HCT116 (cell line): ENCODE data around the gene CCDC86. TPM values are rescaled to one million over a fixed set of nuclear protein-coding genes. Genes with fewer than 3 reads are reported as not detected.

Experiments used
- ATAC-seq: fragments of 200-7000 bp; cut with Tn5 transposase; 2 replicates; pipeline ENCODE4 v1.9.1; 2020; ENCODE audit warnings: mild to moderate bottlenecking, moderate library complexity
- BruUV-seq: library from RNA; stranded (reverse); fragments of 400-500 nt; replicated peaks from 2 replicates; lab custom pipeline; 2021; lab: Mats Ljungman, UMichigan
- CTCF ChIA-PET: fragments of 300-600 bp; sonication (Branson Sonifier 250); formaldehyde crosslinking; loops from one replicate; lab custom pipeline; 2021; ENCODE audit warnings: antibody characterized with exemption; lab: Charles Lee
- POLR2A ChIA-PET: fragments of 300-600, 350-600 bp; sonication (Branson Sonifier 250); formaldehyde crosslinking; loops from one replicate; lab custom pipeline; 2021; ENCODE audit warnings: antibody characterized with exemption; lab: Charles Lee
- RAD21 ChIA-PET, 2 experiments: fragments of 300-600 bp; sonication (Branson Sonifier 250); formaldehyde crosslinking; loops; one replicate each; lab custom pipeline; 2023; ENCODE audit warnings: low total read pairs in 2 of 2; ENCODE audit not compliant: uncharacterized antibody in 2 of 2, unreplicated experiment in 2 of 2, low non-redundant PET in 1 of 2; lab: Charles Lee
- DNase-seq: peaks from one replicate; pipeline ENCODE4 v3.0.0-alpha.2; 2010; ENCODE audit warnings: low read depth, low spot score
- H2AFZ ChIP-seq: fragments of 200-600 bp; shearing (Covaris generic), sonication (generic); 2 replicates; pipeline ENCODE4 v1.6.1; 2017; ENCODE audit warnings: low read depth, mixed run types, mixed read lengths, antibody characterized with exemption, low read length; ENCODE audit not compliant: poor library complexity, severe bottlenecking
- H3K27ac ChIP-seq: 2 replicates; pipeline ENCODE4 v1.5.1; 2012; ENCODE audit warnings: low read depth, low read length
- H3K27me3 ChIP-seq: fragments of 200-600 bp; sonication (generic); 2 replicates; pipeline ENCODE4 v1.6.1; 2016; ENCODE audit warnings: mixed run types, low read length, mixed read lengths; ENCODE audit not compliant: insufficient read depth
- H3K36me3 ChIP-seq, 2 experiments: fragments of 200-500 bp in 1 of 2; fragments of 200-600 bp in 1 of 2; sonication (Bioruptor generic) in 1 of 2; sonication (generic) in 1 of 2; 2 replicates each; pipeline versions ENCODE4 v1.5.1 to v1.6.1; 2014 to 2016; ENCODE audit warnings: low read length in 2 of 2, inconsistent platforms in 1 of 2, mixed read lengths in 1 of 2, mixed run types in 1 of 2; ENCODE audit not compliant: insufficient read depth in 2 of 2, control insufficient read depth in 1 of 2
- H3K4me1 ChIP-seq, 2 experiments: fragments of 200-600 bp in 1 of 2; sonication (generic) in 1 of 2; 2 replicates each; pipeline versions ENCODE4 v1.5.1 to v1.6.1; 2012 to 2017; ENCODE audit warnings: low read length in 2 of 2, inconsistent platforms in 1 of 2, mild to moderate bottlenecking in 1 of 2, mixed read lengths in 1 of 2, mixed run types in 1 of 2, moderate library complexity in 1 of 2; ENCODE audit not compliant: insufficient read depth in 2 of 2, control insufficient read depth in 1 of 2
- H3K4me2 ChIP-seq: fragments of 200-600 bp; sonication (generic); 2 replicates; pipeline ENCODE4 v1.6.1; 2017; ENCODE audit warnings: mixed run types, low read length, mixed read lengths
- H3K4me3 ChIP-seq, 2 experiments: fragments of 200-600 bp in 1 of 2; sonication (generic) in 1 of 2; replicated peaks in 1 of 2; 2 replicates each; pipeline ENCODE4 v1.5.1; 2011 to 2016; ENCODE audit warnings: low read length in 2 of 2, control low read depth in 1 of 2, low read depth in 1 of 2, mild to moderate bottlenecking in 1 of 2, mixed read lengths in 1 of 2, mixed run types in 1 of 2
- H3K79me2 ChIP-seq: fragments of 200-600 bp; sonication (generic); 2 replicates; pipeline ENCODE4 v1.6.1; 2017; ENCODE audit warnings: mild to moderate bottlenecking, mixed run types, low read length, moderate library complexity, mixed read lengths; ENCODE audit not compliant: insufficient read depth
- H3K9ac ChIP-seq: fragments of 200-600 bp; sonication (generic); 2 replicates; pipeline ENCODE4 v1.6.1; 2016; ENCODE audit warnings: low read length, mixed read lengths
- H3K9me2 ChIP-seq: fragments of 200-600 bp; sonication (generic), shearing (Covaris generic); 2 replicates; pipeline ENCODE4 v1.6.1; 2017; ENCODE audit warnings: mixed run types, mild to moderate bottlenecking, moderate library complexity; ENCODE audit not compliant: insufficient read depth
- H3K9me3 ChIP-seq, 2 experiments: fragments of 200-500 bp in 1 of 2; fragments of 200-600 bp in 1 of 2; sonication (Bioruptor generic) in 1 of 2; sonication (generic) in 1 of 2; 2 replicates each; pipeline ENCODE4 v1.6.1; 2014 to 2017; ENCODE audit warnings: low read length in 2 of 2, mixed read lengths in 2 of 2, inconsistent platforms in 1 of 2, low read depth in 1 of 2, mild to moderate bottlenecking in 1 of 2, mixed run types in 1 of 2, moderate library complexity in 1 of 2; ENCODE audit not compliant: control insufficient read depth in 1 of 2, insufficient read depth in 1 of 2
- H4K20me1 ChIP-seq: fragments of 200-600 bp; sonication (generic), shearing (Covaris generic); 2 replicates; pipeline ENCODE4 v1.6.1; 2017; ENCODE audit warnings: mixed run types, mild to moderate bottlenecking, moderate library complexity; ENCODE audit not compliant: insufficient read depth
- CEBPB ChIP-seq: IDR thresholded peaks from 2 replicates; pipeline ENCODE4 v1.6.1; 2012; ENCODE audit warnings: low read depth
- EGR1 ChIP-seq: IDR thresholded peaks from 2 replicates; pipeline ENCODE4 v1.6.1; 2012; ENCODE audit warnings: low read depth
- ELF1 ChIP-seq: IDR thresholded peaks from 2 replicates; pipeline ENCODE4 v1.6.1; 2012; ENCODE audit warnings: low read depth, borderline replicate concordance
- EZH2 ChIP-seq: fragments of 200-600 bp; sonication (generic); IDR thresholded peaks from 2 replicates; pipeline ENCODE4 v1.6.1; 2017; ENCODE audit warnings: antibody characterized with exemption, mixed run types
- FOSL1 ChIP-seq: IDR thresholded peaks from 2 replicates; pipeline ENCODE4 v1.6.1; 2012; ENCODE audit warnings: low read depth
- JUND ChIP-seq: IDR thresholded peaks from 2 replicates; pipeline ENCODE4 v1.6.1; 2012
- POLR2A ChIP-seq: IDR thresholded peaks from 2 replicates; pipeline ENCODE4 v1.7.0; 2011; ENCODE audit warnings: borderline replicate concordance; ENCODE audit not compliant: insufficient read depth, insufficient read length; ENCODE audit errors: extremely low read depth
- SIN3A ChIP-seq: IDR thresholded peaks from 2 replicates; pipeline ENCODE4 v1.6.1; 2012; ENCODE audit warnings: low read depth
- TCF7L2 ChIP-seq: IDR thresholded peaks from 2 replicates; pipeline ENCODE4 v1.7.0; 2011; ENCODE audit warnings: borderline replicate concordance, inconsistent platforms; ENCODE audit not compliant: insufficient read depth, insufficient read length; ENCODE audit errors: extremely low read depth
- intact Hi-C: fragments of 100-400 bp; cut with micrococcal nuclease; formaldehyde crosslinking; loops from 2 replicates; pipeline ENCODE4 v1.10.0; 2022
- total RNA-seq: library from RNA; stranded (reverse); gene quantifications from one replicate; pipeline ENCODE4 v1.2.1, GENCODE V29; 2021; ENCODE audit not compliant: unreplicated experiment
- TF ChIP-seq, protein P1 (sequence below): IDR thresholded peaks from 2 replicates; pipeline ENCODE4 v1.6.1; 2012; ENCODE audit warnings: low read depth
- TF ChIP-seq, protein P2 (sequence below): IDR thresholded peaks from 2 replicates; pipeline ENCODE4 v1.6.1; 2012
- TF ChIP-seq, protein P3 (sequence below), 3 experiments: fragments of 200-600 bp in 1 of 3; sonication (generic) in 1 of 3; IDR thresholded peaks in 2 of 3; conservative IDR thresholded peaks in 1 of 3; 2 replicates each; pipeline ENCODE4 v1.5.1; 2012 to 2017; ENCODE audit warnings: low read depth in 2 of 3, low read length in 2 of 3, antibody characterized with exemption in 1 of 3, borderline replicate concordance in 1 of 3, control low read depth in 1 of 3, mild to moderate bottlenecking in 1 of 3, mixed read lengths in 1 of 3, mixed run types in 1 of 3, moderate library complexity in 1 of 3; ENCODE audit not compliant: insufficient read depth in 1 of 3
- TF ChIP-seq, protein P4 (sequence below): IDR thresholded peaks from 2 replicates; pipeline ENCODE4 v1.6.1; 2011; ENCODE audit warnings: mild to moderate bottlenecking, low read length, moderate library complexity; ENCODE audit not compliant: insufficient replicate concordance; ENCODE audit errors: extremely low read depth

Gene CCDC86
- total RNA-seq, 1 experiment from 2014 or later: 69.6 TPM

DNA sequence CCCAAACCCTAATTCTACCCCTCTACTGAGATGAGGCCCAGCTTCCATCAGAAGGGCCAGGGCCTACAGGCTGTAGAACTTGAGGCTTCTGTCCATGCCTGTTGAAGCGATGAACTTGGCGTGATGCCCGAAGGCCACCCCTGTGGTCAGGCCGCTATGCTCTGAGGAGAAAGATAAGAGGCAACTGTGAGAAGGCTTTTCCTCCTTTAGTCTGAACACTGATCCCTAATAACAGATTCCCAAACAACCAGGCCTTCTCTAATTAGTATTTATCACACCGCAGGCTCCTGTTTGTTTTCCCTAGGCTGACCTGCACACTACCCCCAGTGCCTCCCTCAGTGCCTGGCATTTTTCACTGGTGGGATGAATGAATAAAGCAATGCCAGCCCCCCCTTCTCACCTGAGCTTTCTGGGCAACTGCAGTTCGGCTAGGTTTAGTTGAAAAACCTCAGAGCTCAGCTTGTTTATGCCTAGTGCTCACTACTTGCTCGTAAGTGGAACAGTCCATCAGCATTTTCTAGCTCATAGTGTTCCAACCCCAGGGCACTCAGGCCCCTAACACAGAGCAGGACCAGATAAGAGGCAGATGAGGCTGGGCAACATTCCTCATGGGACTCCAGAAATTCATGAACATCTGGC is 49.3 kb downstream of the CCDC86 start:
- H4K20me1 ChIP-seq: no peaks in the 10 kb centered on the region
- no peak overlapping the region for H3K9ac ChIP-seq
- RAD21 ChIA-PET: no interaction called here
- no peaks in the 10 kb centered on the region for H3K9me3 ChIP-seq
- DNase-seq (no peak), ATAC-seq (no peak)
- POLR2A ChIA-PET: no interaction called here
- intact Hi-C loops: no loop called here
- no TSS peak for BruUV-seq
- H3K4me1 ChIP-seq: no peaks in the 10 kb centered on the region
- H3K27ac ChIP-seq: no peak overlapping the region
- H2AFZ ChIP-seq: no peak overlapping the region
- H3K4me2 ChIP-seq: no peak overlapping the region
- H3K9me2 ChIP-seq: no peaks in the 10 kb centered on the region
- no peaks in the 10 kb centered on the region for H3K27me3 ChIP-seq
- CTCF ChIA-PET: interaction anchor here (2.1 kb wide), 1 partner anchor 60 kb away, joined by 6 read pairs; no protein-coding TSS in a partner anchor
- no peaks in the 10 kb centered on the region for H3K79me2 ChIP-seq
- no peak for TF ChIP-seq SIN3A
- TF ChIP-seq TCF7L2: no peak
- TF ChIP-seq JUND: no peak
- TF ChIP-seq, protein P1, sequence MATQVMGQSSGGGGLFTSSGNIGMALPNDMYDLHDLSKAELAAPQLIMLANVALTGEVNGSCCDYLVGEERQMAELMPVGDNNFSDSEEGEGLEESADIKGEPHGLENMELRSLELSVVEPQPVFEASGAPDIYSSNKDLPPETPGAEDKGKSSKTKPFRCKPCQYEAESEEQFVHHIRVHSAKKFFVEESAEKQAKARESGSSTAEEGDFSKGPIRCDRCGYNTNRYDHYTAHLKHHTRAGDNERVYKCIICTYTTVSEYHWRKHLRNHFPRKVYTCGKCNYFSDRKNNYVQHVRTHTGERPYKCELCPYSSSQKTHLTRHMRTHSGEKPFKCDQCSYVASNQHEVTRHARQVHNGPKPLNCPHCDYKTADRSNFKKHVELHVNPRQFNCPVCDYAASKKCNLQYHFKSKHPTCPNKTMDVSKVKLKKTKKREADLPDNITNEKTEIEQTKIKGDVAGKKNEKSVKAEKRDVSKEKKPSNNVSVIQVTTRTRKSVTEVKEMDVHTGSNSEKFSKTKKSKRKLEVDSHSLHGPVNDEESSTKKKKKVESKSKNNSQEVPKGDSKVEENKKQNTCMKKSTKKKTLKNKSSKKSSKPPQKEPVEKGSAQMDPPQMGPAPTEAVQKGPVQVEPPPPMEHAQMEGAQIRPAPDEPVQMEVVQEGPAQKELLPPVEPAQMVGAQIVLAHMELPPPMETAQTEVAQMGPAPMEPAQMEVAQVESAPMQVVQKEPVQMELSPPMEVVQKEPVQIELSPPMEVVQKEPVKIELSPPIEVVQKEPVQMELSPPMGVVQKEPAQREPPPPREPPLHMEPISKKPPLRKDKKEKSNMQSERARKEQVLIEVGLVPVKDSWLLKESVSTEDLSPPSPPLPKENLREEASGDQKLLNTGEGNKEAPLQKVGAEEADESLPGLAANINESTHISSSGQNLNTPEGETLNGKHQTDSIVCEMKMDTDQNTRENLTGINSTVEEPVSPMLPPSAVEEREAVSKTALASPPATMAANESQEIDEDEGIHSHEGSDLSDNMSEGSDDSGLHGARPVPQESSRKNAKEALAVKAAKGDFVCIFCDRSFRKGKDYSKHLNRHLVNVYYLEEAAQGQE: no peak
- TF ChIP-seq, protein P2, sequence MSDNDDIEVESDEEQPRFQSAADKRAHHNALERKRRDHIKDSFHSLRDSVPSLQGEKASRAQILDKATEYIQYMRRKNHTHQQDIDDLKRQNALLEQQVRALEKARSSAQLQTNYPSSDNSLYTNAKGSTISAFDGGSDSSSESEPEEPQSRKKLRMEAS: no peak
- TF ChIP-seq ELF1: no peak
- no peak for TF ChIP-seq POLR2A
- TF ChIP-seq, protein P3, sequence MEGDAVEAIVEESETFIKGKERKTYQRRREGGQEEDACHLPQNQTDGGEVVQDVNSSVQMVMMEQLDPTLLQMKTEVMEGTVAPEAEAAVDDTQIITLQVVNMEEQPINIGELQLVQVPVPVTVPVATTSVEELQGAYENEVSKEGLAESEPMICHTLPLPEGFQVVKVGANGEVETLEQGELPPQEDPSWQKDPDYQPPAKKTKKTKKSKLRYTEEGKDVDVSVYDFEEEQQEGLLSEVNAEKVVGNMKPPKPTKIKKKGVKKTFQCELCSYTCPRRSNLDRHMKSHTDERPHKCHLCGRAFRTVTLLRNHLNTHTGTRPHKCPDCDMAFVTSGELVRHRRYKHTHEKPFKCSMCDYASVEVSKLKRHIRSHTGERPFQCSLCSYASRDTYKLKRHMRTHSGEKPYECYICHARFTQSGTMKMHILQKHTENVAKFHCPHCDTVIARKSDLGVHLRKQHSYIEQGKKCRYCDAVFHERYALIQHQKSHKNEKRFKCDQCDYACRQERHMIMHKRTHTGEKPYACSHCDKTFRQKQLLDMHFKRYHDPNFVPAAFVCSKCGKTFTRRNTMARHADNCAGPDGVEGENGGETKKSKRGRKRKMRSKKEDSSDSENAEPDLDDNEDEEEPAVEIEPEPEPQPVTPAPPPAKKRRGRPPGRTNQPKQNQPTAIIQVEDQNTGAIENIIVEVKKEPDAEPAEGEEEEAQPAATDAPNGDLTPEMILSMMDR (IDR thresholded peaks at IDR 0.05 in 2 of 3, conservative IDR thresholded peaks at IDR 0.05 in 1 of 3; ENCODE audit: borderline replicate concordance in 1 of 3, insufficient read depth in 1 of 3, low read depth in 2 of 3, low read length in 2 of 3): no peak
- TF ChIP-seq, protein P4, sequence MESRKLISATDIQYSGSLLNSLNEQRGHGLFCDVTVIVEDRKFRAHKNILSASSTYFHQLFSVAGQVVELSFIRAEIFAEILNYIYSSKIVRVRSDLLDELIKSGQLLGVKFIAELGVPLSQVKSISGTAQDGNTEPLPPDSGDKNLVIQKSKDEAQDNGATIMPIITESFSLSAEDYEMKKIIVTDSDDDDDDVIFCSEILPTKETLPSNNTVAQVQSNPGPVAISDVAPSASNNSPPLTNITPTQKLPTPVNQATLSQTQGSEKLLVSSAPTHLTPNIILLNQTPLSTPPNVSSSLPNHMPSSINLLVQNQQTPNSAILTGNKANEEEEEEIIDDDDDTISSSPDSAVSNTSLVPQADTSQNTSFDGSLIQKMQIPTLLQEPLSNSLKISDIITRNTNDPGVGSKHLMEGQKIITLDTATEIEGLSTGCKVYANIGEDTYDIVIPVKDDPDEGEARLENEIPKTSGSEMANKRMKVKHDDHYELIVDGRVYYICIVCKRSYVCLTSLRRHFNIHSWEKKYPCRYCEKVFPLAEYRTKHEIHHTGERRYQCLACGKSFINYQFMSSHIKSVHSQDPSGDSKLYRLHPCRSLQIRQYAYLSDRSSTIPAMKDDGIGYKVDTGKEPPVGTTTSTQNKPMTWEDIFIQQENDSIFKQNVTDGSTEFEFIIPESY: no peak
- no peak for TF ChIP-seq EGR1
- TF ChIP-seq EZH2: no peak
- no peak for TF ChIP-seq CEBPB
- TF ChIP-seq FOSL1: no peak
- peaks cover 22 to 24% of the 10 kb centered on the region in 2 experiments; a peak in 3 of 4 replicates for H3K36me3 ChIP-seq
- H3K4me3 ChIP-seq: no peak overlapping the region
